ENCODE results near the gene KCNH5. TPM values are rescaled to one million over a fixed set of nuclear protein-coding genes. Genes with fewer than 3 reads are reported as not detected.

The KCNH5 gene
- total RNA-seq, 2 donors from 2014 or later = 0.06 to 0.09 TPM

DNA sequence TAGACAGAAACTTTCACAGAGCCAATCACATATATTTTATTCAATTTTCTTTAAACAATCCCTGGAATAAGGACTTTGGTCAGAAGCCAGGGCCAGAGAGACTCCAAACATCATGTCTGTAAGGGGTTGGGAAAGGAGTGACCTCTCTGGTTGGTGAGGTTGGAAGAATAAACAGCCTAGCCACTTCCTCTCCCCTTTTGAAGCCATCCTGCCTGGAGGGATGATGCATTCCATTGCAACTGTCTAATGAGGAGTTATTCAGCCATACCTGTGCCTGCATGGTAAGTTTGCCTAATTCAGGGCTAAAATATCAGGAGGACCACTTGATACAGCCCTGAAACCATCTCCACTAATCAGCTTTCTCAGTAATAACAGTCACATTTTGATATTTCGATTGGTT, 299.8 kb downstream of the KCNH5 start:
- no peaks in the 10 kb centered on the region for H3K9me3 ChIP-seq
- no peak for DNase-seq (ENCODE audit: low spot score)
- TF ChIP-seq CTCF (IDR thresholded peaks at IDR 0.05) (no peak), POLR2AphosphoS5 (IDR thresholded peaks at IDR 0.05) (no peak), POLR2A (IDR thresholded peaks at IDR 0.05) (no peak)
- WGBS = 94% methylated on average over 1 of the region's 1 CpG
- intact Hi-C loops (cut with DNase I) = no loop called here
- no peak overlapping the region for H3K27ac ChIP-seq
- no peak overlapping the region for H3K4me3 ChIP-seq
- no peaks in the 10 kb centered on the region for H3K36me3 ChIP-seq
- H3K4me1 ChIP-seq (replicated peaks) = no peaks in the 10 kb centered on the region
- H3K27me3 ChIP-seq (replicated peaks; ENCODE audit: insufficient read depth) = no peaks in the 10 kb centered on the region

- TF ChIP-seq CTCF (IDR thresholded peaks at IDR 0.05) (no peak), POLR2AphosphoS5 (IDR thresholded peaks at IDR 0.05) (no peak), POLR2A (IDR thresholded peaks at IDR 0.05) (no peak)
- no peak for DNase-seq (ENCODE audit: low spot score)
- Histone ChIP-seq H3K27me3 (replicated peaks; ENCODE audit: insufficient read depth) (no peaks in the 10 kb centered on the region), H3K36me3 (no peaks in the 10 kb centered on the region), H3K27ac (no peak overlapping the region), H3K4me1 (replicated peaks) (no peaks in the 10 kb centered on the region), H3K9me3 (no peaks in the 10 kb centered on the region), H3K4me3 (no peak overlapping the region)
- intact Hi-C loops (cut with DNase I) = no loop called here
- WGBS = 81% methylated on average over 2 of the region's 2 CpGs
Measured at GRCh38 chr14:62743560-62743959, 301.7 kb downstream of the KCNH5 start.

GRCh38 chr14:62743118-62743517, 302.1 kb downstream of the KCNH5 start:
- intact Hi-C loops (cut with DNase I) = no loop called here
- 96% methylated on average over 4 of the region's 4 CpGs for WGBS

DNA sequence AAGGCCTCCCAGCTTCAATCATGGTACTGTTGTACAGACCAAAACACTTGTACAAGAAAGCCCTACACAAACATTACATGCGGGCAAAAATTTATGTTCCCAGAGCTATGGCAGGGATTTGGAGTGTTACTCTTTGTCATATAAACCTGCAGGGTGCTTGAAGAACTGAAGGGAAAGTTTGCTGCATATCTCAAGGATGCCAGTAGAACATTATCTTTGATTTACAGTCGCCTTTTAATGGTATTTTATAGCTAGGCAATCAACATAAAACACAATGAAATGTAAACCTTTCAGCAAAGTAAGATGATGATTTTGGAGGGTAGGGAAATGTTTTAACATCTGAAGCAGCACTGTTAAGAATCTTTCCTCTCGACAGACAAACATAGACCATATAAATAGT, 305.6 kb downstream of the KCNH5 start:
- no peaks in the 10 kb centered on the region for H3K36me3 ChIP-seq

More at GRCh38 chr14:62743118-62743517, 302.1 kb downstream of the KCNH5 start:
- H3K4me3 ChIP-seq = no peak overlapping the region
- H3K36me3 ChIP-seq = no peaks in the 10 kb centered on the region
- no peak overlapping the region for H3K27ac ChIP-seq
- no peaks in the 10 kb centered on the region for H3K4me1 ChIP-seq (replicated peaks)
- TF ChIP-seq POLR2AphosphoS5 (IDR thresholded peaks at IDR 0.05) (no peak), CTCF (IDR thresholded peaks at IDR 0.05) (no peak), POLR2A (IDR thresholded peaks at IDR 0.05) (no peak)
- H3K9me3 ChIP-seq = no peaks in the 10 kb centered on the region
- no peaks in the 10 kb centered on the region for H3K27me3 ChIP-seq (replicated peaks; ENCODE audit: insufficient read depth)
- no peak for DNase-seq (ENCODE audit: low spot score)

More for the DNA sequence above, 305.6 kb downstream of the KCNH5 start:
- Histone ChIP-seq H3K4me3 (no peak overlapping the region), H3K27me3 (replicated peaks; ENCODE audit: insufficient read depth) (no peaks in the 10 kb centered on the region), H3K27ac (no peak overlapping the region), H3K4me1 (replicated peaks) (no peaks in the 10 kb centered on the region), H3K9me3 (no peaks in the 10 kb centered on the region)
- intact Hi-C loops (cut with DNase I) = no loop called here
- DNase-seq (ENCODE audit: low spot score) = no peak
- TF ChIP-seq POLR2AphosphoS5 (IDR thresholded peaks at IDR 0.05) (no peak), CTCF (IDR thresholded peaks at IDR 0.05) (no peak), POLR2A (IDR thresholded peaks at IDR 0.05) (no peak)
- WGBS = 22% methylated on average over 3 of the region's 3 CpGs

Data from prostate gland (tissue), 2 donors.